ENCODE measurements around the gene TSKS. TPM values are rescaled to one million over a fixed set of nuclear protein-coding genes. Genes with fewer than 3 reads are reported as not detected.

TSKS gene
- total RNA-seq, 1 donor from 2014 or later: not detected

DNA sequence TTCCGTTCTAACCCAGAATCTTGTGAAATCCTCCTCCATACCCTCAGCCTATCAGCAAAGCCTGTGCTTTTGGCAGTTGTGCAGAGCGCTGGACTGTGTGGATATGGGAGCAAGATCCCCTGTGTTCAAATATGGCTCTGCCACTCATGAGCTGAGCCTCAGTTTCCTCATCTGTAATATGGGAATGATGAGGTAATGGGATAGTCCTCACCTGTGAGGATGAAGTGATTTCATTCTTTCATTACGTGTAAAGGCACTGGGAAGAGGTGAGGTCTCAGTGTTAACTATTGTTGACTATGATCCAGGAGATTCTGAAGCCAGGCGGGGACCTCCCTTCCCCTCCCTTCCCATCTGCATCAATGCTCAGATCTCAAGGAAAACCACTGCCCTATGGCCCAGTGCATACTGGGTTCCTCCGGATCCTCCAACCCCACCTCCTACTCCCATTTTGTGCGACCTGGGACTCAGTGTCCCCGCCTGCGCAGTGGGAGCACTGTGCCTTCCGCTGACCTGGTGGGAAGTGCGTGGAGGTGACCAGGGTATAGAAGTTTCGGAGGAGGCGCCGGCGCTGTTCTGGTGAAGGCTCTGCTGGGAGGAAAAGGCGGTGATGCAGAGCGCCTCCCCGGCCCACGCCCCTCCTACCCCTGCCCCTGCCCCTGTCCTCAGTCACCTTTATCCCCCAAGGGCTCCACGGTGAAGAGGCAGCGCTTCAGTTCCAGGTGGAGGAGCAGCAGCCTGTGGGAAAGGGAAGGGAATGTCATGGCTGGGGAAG lies 45.0 kb upstream of the TSKS start:
- TF ChIP-seq, protein P1, sequence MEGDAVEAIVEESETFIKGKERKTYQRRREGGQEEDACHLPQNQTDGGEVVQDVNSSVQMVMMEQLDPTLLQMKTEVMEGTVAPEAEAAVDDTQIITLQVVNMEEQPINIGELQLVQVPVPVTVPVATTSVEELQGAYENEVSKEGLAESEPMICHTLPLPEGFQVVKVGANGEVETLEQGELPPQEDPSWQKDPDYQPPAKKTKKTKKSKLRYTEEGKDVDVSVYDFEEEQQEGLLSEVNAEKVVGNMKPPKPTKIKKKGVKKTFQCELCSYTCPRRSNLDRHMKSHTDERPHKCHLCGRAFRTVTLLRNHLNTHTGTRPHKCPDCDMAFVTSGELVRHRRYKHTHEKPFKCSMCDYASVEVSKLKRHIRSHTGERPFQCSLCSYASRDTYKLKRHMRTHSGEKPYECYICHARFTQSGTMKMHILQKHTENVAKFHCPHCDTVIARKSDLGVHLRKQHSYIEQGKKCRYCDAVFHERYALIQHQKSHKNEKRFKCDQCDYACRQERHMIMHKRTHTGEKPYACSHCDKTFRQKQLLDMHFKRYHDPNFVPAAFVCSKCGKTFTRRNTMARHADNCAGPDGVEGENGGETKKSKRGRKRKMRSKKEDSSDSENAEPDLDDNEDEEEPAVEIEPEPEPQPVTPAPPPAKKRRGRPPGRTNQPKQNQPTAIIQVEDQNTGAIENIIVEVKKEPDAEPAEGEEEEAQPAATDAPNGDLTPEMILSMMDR (IDR thresholded peaks at IDR 0.05): no peak
- TF ChIP-seq EZH2 (IDR thresholded peaks at IDR 0.05) (no peak), EZH2phosphoT487 (IDR thresholded peaks at IDR 0.05) (no peak)
- H3K4me2 ChIP-seq: peak overlapping the region; percentile 48
- peaks cover 9% of the 10 kb centered on the region for H3K79me2 ChIP-seq (ENCODE audit: low read depth)
- H4K20me1 ChIP-seq (ENCODE audit: low read depth): peaks cover 11% of the 10 kb centered on the region
- H3K4me1 ChIP-seq: peaks cover 15% of the 10 kb centered on the region
- H3K27me3 ChIP-seq: no peaks in the 10 kb centered on the region
- peak overlapping the region; percentile 90 for H3K4me3 Mint-ChIP-seq
- no peak overlapping the region for H3K9ac ChIP-seq
- peaks cover 51% of the 10 kb centered on the region for H3F3A ChIP-seq (ENCODE audit: low read depth)
- H3K4me3 ChIP-seq: peak overlapping the region; percentile 2
- peaks cover 8% of the 10 kb centered on the region for H3K27me3 Mint-ChIP-seq (ENCODE audit: insufficient read depth, low read depth)
- H3K36me3 Mint-ChIP-seq: peaks cover 8% of the 10 kb centered on the region
- no peak overlapping the region for H3K27ac ChIP-seq
- H2AFZ ChIP-seq (replicated peaks): no peak overlapping the region
- no peak overlapping the region for H3K27ac Mint-ChIP-seq
- no peak for DNase-seq (ENCODE audit: low spot score)
- H3K9me3 Mint-ChIP-seq: no peaks in the 10 kb centered on the region
- H3K36me3 ChIP-seq: no peaks in the 10 kb centered on the region
- H3K4me1 Mint-ChIP-seq: peaks cover 31% of the 10 kb centered on the region
- no peaks in the 10 kb centered on the region for H3K9me3 ChIP-seq (ENCODE audit: low read depth)

DNA sequence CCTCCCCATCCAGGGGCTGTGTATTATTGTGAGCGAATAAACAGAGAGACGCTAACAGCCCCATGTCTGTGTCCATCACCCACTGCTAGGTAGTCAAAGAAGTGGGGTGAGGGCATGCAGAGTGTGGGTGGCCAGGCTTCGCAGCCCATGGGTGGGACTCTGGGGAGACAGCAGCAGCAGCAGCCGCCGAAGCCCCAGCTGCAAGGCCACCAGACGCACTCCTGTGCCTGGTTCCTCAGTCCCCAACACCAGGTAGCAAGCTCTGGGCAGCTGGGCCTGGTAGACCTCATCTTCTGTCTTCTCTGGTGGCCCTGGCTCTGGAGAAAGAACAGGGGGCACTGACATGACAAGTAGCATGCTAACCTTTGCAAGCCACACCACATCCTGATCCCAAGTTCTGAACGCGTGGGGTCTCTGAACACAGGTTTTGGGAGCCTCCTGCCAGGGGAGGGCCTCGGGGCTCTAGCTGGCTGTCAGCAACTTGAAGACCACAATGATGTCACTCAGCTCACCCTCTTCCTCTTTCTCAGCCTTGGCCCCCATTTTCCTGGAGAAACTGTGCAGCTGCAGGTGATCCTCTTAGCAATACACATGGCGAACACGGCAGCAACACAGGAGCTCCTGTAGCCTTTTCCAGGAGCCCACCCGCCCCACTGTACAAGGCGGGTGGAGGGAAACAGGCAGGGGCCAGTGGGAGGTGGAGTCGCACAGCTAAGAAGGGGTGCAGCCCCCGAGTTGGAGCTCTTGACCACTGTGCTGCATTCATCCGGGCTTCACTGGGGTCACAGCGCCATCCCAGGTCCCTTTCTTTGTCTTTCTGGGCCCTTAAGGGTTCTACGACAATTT lies 44.2 kb upstream of the TSKS start:
- H3K9ac ChIP-seq: no peak overlapping the region
- no peaks in the 10 kb centered on the region for H3K9me3 Mint-ChIP-seq
- H3K27ac ChIP-seq: no peak overlapping the region
- H3K4me1 ChIP-seq: peaks cover 15% of the 10 kb centered on the region
- no peak overlapping the region for H3K27ac Mint-ChIP-seq
- H3K36me3 Mint-ChIP-seq: peaks cover 10% of the 10 kb centered on the region
- peaks cover 7% of the 10 kb centered on the region for H3K79me2 ChIP-seq (ENCODE audit: low read depth)
- H3K36me3 ChIP-seq: no peaks in the 10 kb centered on the region
- H3K4me3 Mint-ChIP-seq: peak overlapping the region; percentile 48
- peaks cover 30% of the 10 kb centered on the region for H3K4me1 Mint-ChIP-seq
- peaks cover 9% of the 10 kb centered on the region for H3K27me3 Mint-ChIP-seq (ENCODE audit: insufficient read depth, low read depth)
- H2AFZ ChIP-seq (replicated peaks): no peak overlapping the region
- H3F3A ChIP-seq (ENCODE audit: low read depth): peaks cover 45% of the 10 kb centered on the region
- TF ChIP-seq, protein P1 (IDR thresholded peaks at IDR 0.05): no peak
- TF ChIP-seq EZH2phosphoT487 (IDR thresholded peaks at IDR 0.05): no peak
- TF ChIP-seq EZH2 (IDR thresholded peaks at IDR 0.05): no peak
- H4K20me1 ChIP-seq (ENCODE audit: low read depth): peaks cover 11% of the 10 kb centered on the region
- no peak for DNase-seq (ENCODE audit: low spot score)
- H3K27me3 ChIP-seq: no peaks in the 10 kb centered on the region
- no peaks in the 10 kb centered on the region for H3K9me3 ChIP-seq (ENCODE audit: low read depth)
- H3K4me2 ChIP-seq: no peak overlapping the region
- no peak overlapping the region for H3K4me3 ChIP-seq

DNA sequence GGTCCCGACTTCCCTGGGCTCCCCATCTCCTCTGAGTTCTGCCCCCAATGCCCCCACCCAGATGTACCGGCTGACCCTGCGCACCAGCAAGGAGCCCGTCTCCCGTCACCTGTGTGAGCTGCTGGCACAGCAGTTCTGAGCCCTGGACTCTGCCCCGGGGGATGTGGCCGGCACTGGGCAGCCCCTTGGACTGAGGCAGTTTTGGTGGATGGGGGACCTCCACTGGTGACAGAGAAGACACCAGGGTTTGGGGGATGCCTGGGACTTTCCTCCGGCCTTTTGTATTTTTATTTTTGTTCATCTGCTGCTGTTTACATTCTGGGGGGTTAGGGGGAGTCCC lies 43.5 kb upstream of the TSKS start:
- DNase-seq (ENCODE audit: low spot score): no peak
- H3K9me3 Mint-ChIP-seq: no peaks in the 10 kb centered on the region
- no peak overlapping the region for H3K4me2 ChIP-seq
- H3F3A ChIP-seq (ENCODE audit: low read depth): peaks cover 43% of the 10 kb centered on the region
- H3K4me3 Mint-ChIP-seq: no peak overlapping the region
- H4K20me1 ChIP-seq (ENCODE audit: low read depth): peaks cover 11% of the 10 kb centered on the region
- no peaks in the 10 kb centered on the region for H3K27me3 ChIP-seq
- peaks cover 18% of the 10 kb centered on the region for H3K4me1 ChIP-seq
- no peak for TF ChIP-seq EZH2phosphoT487 (IDR thresholded peaks at IDR 0.05)
- TF ChIP-seq, protein P1 (IDR thresholded peaks at IDR 0.05): no peak
- TF ChIP-seq EZH2 (IDR thresholded peaks at IDR 0.05): no peak
- peaks cover 8% of the 10 kb centered on the region for H3K27me3 Mint-ChIP-seq (ENCODE audit: insufficient read depth, low read depth)
- H3K4me3 ChIP-seq: no peak overlapping the region
- no peak overlapping the region for H2AFZ ChIP-seq (replicated peaks)
- no peaks in the 10 kb centered on the region for H3K79me2 ChIP-seq (ENCODE audit: low read depth)
- H3K27ac Mint-ChIP-seq: no peak overlapping the region
- H3K4me1 Mint-ChIP-seq: peaks cover 28% of the 10 kb centered on the region
- H3K9me3 ChIP-seq (ENCODE audit: low read depth): no peaks in the 10 kb centered on the region
- no peaks in the 10 kb centered on the region for H3K36me3 ChIP-seq
- H3K27ac ChIP-seq: no peak overlapping the region
- H3K36me3 Mint-ChIP-seq: peaks cover 10% of the 10 kb centered on the region
- no peak overlapping the region for H3K9ac ChIP-seq
